ENCODE measurements around the gene CRK.

CRK gene

DNA sequence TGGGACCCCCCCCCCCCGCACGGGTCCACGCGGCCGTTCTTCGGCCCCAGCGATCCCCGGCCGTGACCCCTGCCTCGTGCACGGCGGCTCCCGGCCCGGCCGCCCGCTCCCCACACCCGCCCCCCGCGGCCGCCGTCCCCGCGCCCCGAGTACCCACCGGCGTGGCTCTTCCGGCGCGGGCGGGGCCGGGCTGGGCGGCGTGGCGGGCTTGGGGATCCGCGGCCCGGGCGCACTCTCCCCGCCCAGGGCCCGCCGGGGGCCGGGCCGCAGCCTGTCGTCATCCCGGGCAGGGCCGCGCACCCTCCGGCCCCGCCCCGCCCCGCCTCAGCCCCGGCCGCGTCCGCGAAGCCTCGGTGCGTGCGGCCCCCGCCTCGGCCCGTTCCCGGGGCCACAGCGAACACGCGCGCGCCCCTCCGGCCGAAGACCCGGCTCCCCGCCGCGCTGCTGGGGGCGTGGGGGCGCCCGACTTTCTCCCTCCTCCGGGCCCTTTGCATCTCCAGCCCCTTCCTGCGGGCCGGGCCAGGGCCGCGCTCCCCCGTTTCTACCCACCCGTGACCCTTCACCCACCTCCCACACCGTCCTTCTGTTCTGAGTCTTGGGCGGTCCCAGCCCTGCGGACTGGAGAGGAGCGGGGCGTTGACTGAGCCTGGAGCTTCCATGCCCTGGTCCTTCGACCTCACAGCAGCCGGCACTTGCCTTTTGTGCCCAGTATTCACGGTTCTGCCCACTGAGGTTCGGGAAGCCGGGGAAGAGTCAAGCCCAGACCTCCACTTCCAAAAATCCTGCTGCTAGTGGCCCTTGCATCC lies 35.6 kb upstream of the CRK start:
- Histone ChIP-seq H3K4me3 (ENCODE audit: low read depth, low read length) (peak overlapping the region; percentile 52), H3K27me3 (ENCODE audit: control insufficient read depth, insufficient read depth, low read length) (no peaks in the 10 kb centered on the region), H2AFZ (peak overlapping the region; percentile 82), H3K9ac (no peak overlapping the region), H3K27ac (peak overlapping the region; percentile 31), H3K9me3 (ENCODE audit: control insufficient read depth, low read length) (no peaks in the 10 kb centered on the region), H3K79me2 (no peaks in the 10 kb centered on the region), H3K36me3 (ENCODE audit: control insufficient read depth, insufficient read depth, low read length) (no peaks in the 10 kb centered on the region), H3K4me1 (peaks cover 4% of the 10 kb centered on the region), H3K4me2 (ENCODE audit: low read length) (peak overlapping the region; percentile 76)
- TF ChIP-seq CTCF (IDR thresholded peaks at IDR 0.05) = no peak

- Histone ChIP-seq H3K4me3 (ENCODE audit: low read depth, low read length) (peak overlapping the region; percentile 52), H3K4me2 (ENCODE audit: low read length) (peak overlapping the region; percentile 65), H3K27me3 (ENCODE audit: control insufficient read depth, insufficient read depth, low read length) (no peaks in the 10 kb centered on the region), H2AFZ (peak overlapping the region; percentile 82), H3K4me1 (peaks cover 4% of the 10 kb centered on the region), H3K79me2 (no peaks in the 10 kb centered on the region), H3K9ac (peak overlapping the region; percentile 35), H3K36me3 (ENCODE audit: control insufficient read depth, insufficient read depth, low read length) (no peaks in the 10 kb centered on the region), H3K9me3 (ENCODE audit: control insufficient read depth, low read length) (no peaks in the 10 kb centered on the region), H3K27ac (peak overlapping the region; percentile 31)
- no peak for TF ChIP-seq CTCF (IDR thresholded peaks at IDR 0.05)
These were observed 34.8 kb upstream of the CRK start for GRCh38 chr17:1490643-1491442.

GRCh38 chr17:1488826-1489270 lies 32.8 kb upstream of the CRK start:
- peaks cover 7% of the 10 kb centered on the region for H3K4me1 ChIP-seq

DNA sequence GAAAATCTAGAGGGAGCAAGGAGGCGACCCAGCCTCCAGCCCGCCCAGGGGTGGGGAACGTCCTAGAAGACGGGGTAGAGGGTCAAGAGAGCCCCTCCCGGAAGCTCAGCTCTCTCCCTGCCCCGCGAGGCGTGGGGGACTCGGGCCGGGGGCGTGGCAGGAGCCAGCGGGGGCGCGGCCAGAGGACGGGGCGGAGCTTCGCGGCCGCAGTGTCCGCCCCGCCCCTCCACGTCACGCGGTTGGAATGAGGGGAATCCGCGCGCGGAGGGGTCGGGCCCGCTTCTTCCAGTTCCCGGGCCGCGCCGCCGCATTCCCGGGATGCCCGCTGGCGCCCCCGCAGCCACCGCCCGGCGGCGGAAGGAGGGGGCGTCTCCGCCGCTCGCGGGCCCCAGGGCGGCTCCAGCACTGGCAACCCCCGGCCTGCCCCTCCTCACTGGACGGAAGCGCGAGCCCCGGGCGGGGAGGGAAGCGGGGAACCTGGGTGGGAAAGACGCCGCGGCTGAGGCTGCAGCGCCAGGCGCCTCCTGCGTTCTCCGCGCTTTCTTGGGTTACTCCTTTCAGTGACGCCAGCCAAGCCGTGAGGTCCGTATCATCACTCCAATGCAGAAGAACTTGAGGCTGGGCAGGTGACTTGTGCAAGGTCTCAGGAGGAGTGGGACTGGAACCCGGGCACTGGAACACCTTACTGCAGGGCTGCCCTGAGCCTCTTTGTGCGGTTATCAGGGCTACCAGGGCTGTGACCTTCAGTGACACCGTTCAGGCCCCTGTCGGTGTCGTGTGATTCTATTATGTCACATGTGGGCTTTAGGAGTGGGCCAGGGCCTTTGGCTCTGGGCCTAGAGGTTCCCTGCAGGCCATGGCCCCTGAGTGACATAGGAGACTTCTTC lies 32.1 kb upstream of the CRK start:
- H3K9me3 ChIP-seq (ENCODE audit: control insufficient read depth, low read length) = no peaks in the 10 kb centered on the region
- H3K27me3 ChIP-seq (ENCODE audit: control insufficient read depth, insufficient read depth, low read length) = no peaks in the 10 kb centered on the region
- H2AFZ ChIP-seq = peak overlapping the region; percentile 87
- TF ChIP-seq CTCF (IDR thresholded peaks at IDR 0.05) = no peak
- peak overlapping the region; percentile 62 for H3K4me2 ChIP-seq (ENCODE audit: low read length)
- no peak overlapping the region for H3K9ac ChIP-seq
- no peaks in the 10 kb centered on the region for H3K79me2 ChIP-seq
- peak overlapping the region; percentile 60 for H3K27ac ChIP-seq
- H3K4me3 ChIP-seq (ENCODE audit: low read depth, low read length) = peak overlapping the region; percentile 32
- no peaks in the 10 kb centered on the region for H3K36me3 ChIP-seq (ENCODE audit: control insufficient read depth, insufficient read depth, low read length)
- peaks cover 7% of the 10 kb centered on the region for H3K4me1 ChIP-seq

More at GRCh38 chr17:1488826-1489270, 32.8 kb upstream of the CRK start:
- Histone ChIP-seq H3K4me2 (ENCODE audit: low read length) (peak overlapping the region; percentile 62), H2AFZ (no peak overlapping the region), H3K4me3 (ENCODE audit: low read depth, low read length) (no peak overlapping the region), H3K36me3 (ENCODE audit: control insufficient read depth, insufficient read depth, low read length) (no peaks in the 10 kb centered on the region), H3K27ac (peak overlapping the region; percentile 60), H3K9me3 (ENCODE audit: control insufficient read depth, low read length) (no peaks in the 10 kb centered on the region), H3K27me3 (ENCODE audit: control insufficient read depth, insufficient read depth, low read length) (no peaks in the 10 kb centered on the region), H3K9ac (no peak overlapping the region), H3K79me2 (no peaks in the 10 kb centered on the region)
- no peak for TF ChIP-seq CTCF (IDR thresholded peaks at IDR 0.05)
